Islet of Langerhans (tissue), 1 donor: ENCODE measurements around the gene PSRC1.

Experiments
- FAIRE-seq: peaks from one replicate; lab custom pipeline; 2011; peaks lifted over from hg19 to GRCh38; lab: Jason Lieb, UNC

PSRC1 gene

GRCh38 chr1:109271458-109271857, 11.5 kb downstream of the PSRC1 start:
- FAIRE-seq, result no peak

- FAIRE-seq, result no peak
Measured at GRCh38 chr1:109270623-109271317, 12.2 kb downstream of the PSRC1 start.

- no peak for FAIRE-seq
Measured at GRCh38 chr1:109269981-109270622, 12.8 kb downstream of the PSRC1 start.

GRCh38 chr1:109269212-109269980, 13.5 kb downstream of the PSRC1 start:
- no peak for FAIRE-seq

GRCh38 chr1:109268431-109269211, 14.3 kb downstream of the PSRC1 start:
- no peak for FAIRE-seq

GRCh38 chr1:109267743-109268300, 15.1 kb downstream of the PSRC1 start:
- no peak for FAIRE-seq

GRCh38 chr1:109266965-109267364, 16.0 kb downstream of the PSRC1 start:
- FAIRE-seq, result no peak

- FAIRE-seq, result no peak
Measured at GRCh38 chr1:109265741-109266330, 17.1 kb downstream of the PSRC1 start.

GRCh38 chr1:109265016-109265415, 17.9 kb downstream of the PSRC1 start:
- FAIRE-seq, result no peak

GRCh38 chr1:109264379-109264755, 18.6 kb downstream of the PSRC1 start:
- no peak for FAIRE-seq

- FAIRE-seq, result no peak
Measured at GRCh38 chr1:109263597-109264378, 19.2 kb downstream of the PSRC1 start.

GRCh38 chr1:109263234-109263596, 19.7 kb downstream of the PSRC1 start:
- FAIRE-seq, result no peak

GRCh38 chr1:109262231-109263055, 20.5 kb downstream of the PSRC1 start:
- FAIRE-seq, result no peak

- no peak for FAIRE-seq
Measured at GRCh38 chr1:109261578-109261977, 21.4 kb downstream of the PSRC1 start.

- FAIRE-seq, result no peak
Measured at GRCh38 chr1:109261006-109261405, 21.9 kb downstream of the PSRC1 start.

- FAIRE-seq, result no peak
Measured at GRCh38 chr1:109259674-109260557, 23.0 kb downstream of the PSRC1 start.

- no peak for FAIRE-seq
Measured at GRCh38 chr1:109258481-109259466, 24.2 kb downstream of the PSRC1 start.
